ENCODE data around the gene ATG4C. TPM values are rescaled to one million over a fixed set of nuclear protein-coding genes. Genes with fewer than 3 reads are reported as not detected.
"Not testable (repeated sequence)": the region's sequence is repeated elsewhere in the genome, so short reads cannot be mapped to it uniquely, and the experiment has no call there.

Gene ATG4C
- total RNA-seq, 2 donors from 2014 or later = 5.6 to 11.8 TPM

GRCh38 chr1:62761223-62761870, 22.6 kb upstream of the ATG4C start:
- H3K9me3 ChIP-seq; H3K4me3 ChIP-seq; H3K4me1 ChIP-seq (replicated peaks); H3K36me3 ChIP-seq; intact Hi-C loops (cut with DNase I); H3K27ac ChIP-seq; DNase-seq (ENCODE audit: low spot score); H3K27me3 ChIP-seq (replicated peaks; ENCODE audit: insufficient read depth): not testable (repeated sequence)
- 100% methylated on average over 6 of the region's 30 CpGs for WGBS

DNA sequence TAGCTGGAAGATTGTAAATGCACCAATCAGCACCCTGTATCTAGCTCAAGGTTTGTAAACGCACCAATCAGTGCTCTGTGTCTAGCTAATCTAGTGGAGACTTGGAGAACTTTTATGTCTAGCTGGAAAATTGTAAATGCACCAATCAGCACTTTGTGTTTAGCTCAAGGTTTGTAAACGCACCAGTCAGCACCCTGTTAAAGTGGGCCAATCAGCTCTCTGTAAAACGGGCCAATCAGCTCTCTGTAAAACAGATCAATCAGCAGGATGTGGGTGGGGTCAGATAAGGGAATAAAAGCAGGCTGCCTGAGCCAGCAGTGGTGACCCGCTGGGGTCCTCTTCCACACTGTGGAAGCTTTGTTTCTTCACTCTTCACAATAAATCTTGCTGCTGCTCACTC, 21.9 kb upstream of the ATG4C start:
- H3K27me3 ChIP-seq (replicated peaks; ENCODE audit: insufficient read depth); intact Hi-C loops (cut with DNase I): not testable (repeated sequence)

GRCh38 chr1:62765981-62766380, 18.0 kb upstream of the ATG4C start:
- H3K4me3 ChIP-seq = no peak overlapping the region
- DNase-seq (ENCODE audit: low spot score) = no peak
- no peaks in the 10 kb centered on the region for H3K9me3 ChIP-seq
- 64% methylated on average over 4 of the region's 4 CpGs for WGBS
- no peak overlapping the region for H3K27ac ChIP-seq
- no peaks in the 10 kb centered on the region for H3K27me3 ChIP-seq (replicated peaks; ENCODE audit: insufficient read depth)
- H3K36me3 ChIP-seq = no peaks in the 10 kb centered on the region
- H3K4me1 ChIP-seq (replicated peaks) = no peaks in the 10 kb centered on the region
- TF ChIP-seq POLR2A (IDR thresholded peaks at IDR 0.05) (no peak), POLR2AphosphoS5 (IDR thresholded peaks at IDR 0.05) (no peak)
- TF ChIP-seq, protein P1, sequence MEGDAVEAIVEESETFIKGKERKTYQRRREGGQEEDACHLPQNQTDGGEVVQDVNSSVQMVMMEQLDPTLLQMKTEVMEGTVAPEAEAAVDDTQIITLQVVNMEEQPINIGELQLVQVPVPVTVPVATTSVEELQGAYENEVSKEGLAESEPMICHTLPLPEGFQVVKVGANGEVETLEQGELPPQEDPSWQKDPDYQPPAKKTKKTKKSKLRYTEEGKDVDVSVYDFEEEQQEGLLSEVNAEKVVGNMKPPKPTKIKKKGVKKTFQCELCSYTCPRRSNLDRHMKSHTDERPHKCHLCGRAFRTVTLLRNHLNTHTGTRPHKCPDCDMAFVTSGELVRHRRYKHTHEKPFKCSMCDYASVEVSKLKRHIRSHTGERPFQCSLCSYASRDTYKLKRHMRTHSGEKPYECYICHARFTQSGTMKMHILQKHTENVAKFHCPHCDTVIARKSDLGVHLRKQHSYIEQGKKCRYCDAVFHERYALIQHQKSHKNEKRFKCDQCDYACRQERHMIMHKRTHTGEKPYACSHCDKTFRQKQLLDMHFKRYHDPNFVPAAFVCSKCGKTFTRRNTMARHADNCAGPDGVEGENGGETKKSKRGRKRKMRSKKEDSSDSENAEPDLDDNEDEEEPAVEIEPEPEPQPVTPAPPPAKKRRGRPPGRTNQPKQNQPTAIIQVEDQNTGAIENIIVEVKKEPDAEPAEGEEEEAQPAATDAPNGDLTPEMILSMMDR (IDR thresholded peaks at IDR 0.05) = no peak
- intact Hi-C loops (cut with DNase I) = no loop called here

More for the DNA sequence above, 21.9 kb upstream of the ATG4C start:
- H3K27ac ChIP-seq; H3K4me1 ChIP-seq (replicated peaks); DNase-seq (ENCODE audit: low spot score); H3K4me3 ChIP-seq; H3K9me3 ChIP-seq; H3K36me3 ChIP-seq: not testable (repeated sequence)
- WGBS = 93% methylated on average over 4 of the region's 4 CpGs

GRCh38 chr1:62768551-62768950, 15.4 kb upstream of the ATG4C start:
- WGBS = 64% methylated on average over 11 of the region's 11 CpGs
- H3K4me1 ChIP-seq (replicated peaks); H3K9me3 ChIP-seq; DNase-seq (ENCODE audit: low spot score); H3K27me3 ChIP-seq (replicated peaks; ENCODE audit: insufficient read depth); H3K4me3 ChIP-seq; H3K27ac ChIP-seq; intact Hi-C loops (cut with DNase I); H3K36me3 ChIP-seq: not testable (repeated sequence)

- no peak for DNase-seq (ENCODE audit: low spot score)
- Histone ChIP-seq H3K27ac (no peak overlapping the region), H3K4me1 (replicated peaks) (no peaks in the 10 kb centered on the region), H3K36me3 (no peaks in the 10 kb centered on the region), H3K27me3 (replicated peaks; ENCODE audit: insufficient read depth) (no peaks in the 10 kb centered on the region), H3K4me3 (no peak overlapping the region), H3K9me3 (no peaks in the 10 kb centered on the region)
- 81% methylated on average over 1 of the region's 1 CpG for WGBS
- TF ChIP-seq POLR2AphosphoS5 (IDR thresholded peaks at IDR 0.05) = no peak
- TF ChIP-seq, protein P1 (IDR thresholded peaks at IDR 0.05) = no peak
- no peak for TF ChIP-seq POLR2A (IDR thresholded peaks at IDR 0.05)
- intact Hi-C loops (cut with DNase I) = no loop called here
These were observed 11.2 kb upstream of the ATG4C start for GRCh38 chr1:62772607-62773295.

- Histone ChIP-seq H3K27me3 (replicated peaks; ENCODE audit: insufficient read depth) (no peaks in the 10 kb centered on the region), H3K4me1 (replicated peaks) (no peaks in the 10 kb centered on the region), H3K36me3 (no peaks in the 10 kb centered on the region), H3K27ac (no peak overlapping the region), H3K9me3 (no peaks in the 10 kb centered on the region), H3K4me3 (no peak overlapping the region)
- intact Hi-C loops (cut with DNase I) = no loop called here
- no peak for DNase-seq (ENCODE audit: low spot score)
- TF ChIP-seq, protein P1 (IDR thresholded peaks at IDR 0.05) = no peak
- TF ChIP-seq POLR2A (IDR thresholded peaks at IDR 0.05) (no peak), POLR2AphosphoS5 (IDR thresholded peaks at IDR 0.05) (no peak)
- 91% methylated on average over 2 of the region's 2 CpGs for WGBS
These were observed 9.9 kb upstream of the ATG4C start for GRCh38 chr1:62774006-62774405.

Data from prostate gland (tissue), 2 donors.